Mesothelial cell of epicardium (in vitro differentiated cells): Measurements from ENCODE around the gene SNX32. TPM values are rescaled to one million over a fixed set of nuclear protein-coding genes. Genes with fewer than 3 reads are reported as not detected.

ENCODE experiments used
- DNase-seq, 2 experiments: peaks; one replicate each; pipeline ENCODE4 v3.0.0; 2021; ENCODE audit warnings: low spot score in 2 of 2; ENCODE audit not compliant: unreplicated experiment in 2 of 2
- H3K27ac Mint-ChIP-seq: 2 replicates; pipeline ENCODE4 v1.8.0; 2021; ENCODE audit warnings: mixed read lengths
- H3K27me3 Mint-ChIP-seq: 2 replicates; pipeline ENCODE4 v1.8.0; 2021; ENCODE audit warnings: low read depth, mixed read lengths
- H3K36me3 Mint-ChIP-seq: 2 replicates; pipeline ENCODE4 v1.8.0; 2021; ENCODE audit warnings: mixed read lengths
- H3K4me1 Mint-ChIP-seq: 2 replicates; pipeline ENCODE4 v1.8.0; 2021; ENCODE audit warnings: mixed read lengths
- H3K4me3 Mint-ChIP-seq: 2 replicates; pipeline ENCODE4 v1.8.0; 2021; ENCODE audit warnings: mild to moderate bottlenecking, moderate library complexity, mixed read lengths
- H3K9me3 Mint-ChIP-seq: 2 replicates; pipeline ENCODE4 v1.8.0; 2021; ENCODE audit warnings: mixed read lengths
- CTCF ChIP-seq: fragments of 200-600 bp; sonication (generic); IDR thresholded peaks from one replicate; pipeline ENCODE4 v1.5.0; 2021; ENCODE audit warnings: antibody characterized with exemption; ENCODE audit not compliant: unreplicated experiment
- total RNA-seq: library from RNA; stranded (reverse); gene quantifications from 3 replicates; pipeline ENCODE4 v1.2.1, GENCODE V29; 2021

SNX32 gene
- total RNA-seq, 1 donor from 2014 or later, result 10.7 TPM

- Mint-ChIP-seq H3K9me3 (no peaks in the 10 kb centered on the region), H3K36me3 (no peaks in the 10 kb centered on the region), H3K4me1 (no peaks in the 10 kb centered on the region), H3K4me3 (no peak overlapping the region), H3K27ac (no peak overlapping the region), H3K27me3 (peaks cover 24% of the 10 kb centered on the region)
- no peak for TF ChIP-seq CTCF
- DNase-seq, result no peak
These were observed 30.9 kb upstream of the SNX32 start for GRCh38 chr11:65802841-65803240.

- no peaks in the 10 kb centered on the region for H3K4me1 Mint-ChIP-seq
- H3K36me3 Mint-ChIP-seq, result no peaks in the 10 kb centered on the region
- DNase-seq, result no peak
- no peak for TF ChIP-seq CTCF
- peaks cover 31% of the 10 kb centered on the region for H3K27me3 Mint-ChIP-seq
- H3K9me3 Mint-ChIP-seq, result no peaks in the 10 kb centered on the region
- no peak overlapping the region for H3K4me3 Mint-ChIP-seq
- no peak overlapping the region for H3K27ac Mint-ChIP-seq
These were observed 29.8 kb upstream of the SNX32 start for GRCh38 chr11:65803797-65804492.

GRCh38 chr11:65806979-65807378 is 26.8 kb upstream of the SNX32 start:
- no peak overlapping the region for H3K4me3 Mint-ChIP-seq
- no peak for TF ChIP-seq CTCF
- H3K36me3 Mint-ChIP-seq, result no peaks in the 10 kb centered on the region
- H3K9me3 Mint-ChIP-seq, result no peaks in the 10 kb centered on the region
- DNase-seq, result no peak
- no peak overlapping the region for H3K27ac Mint-ChIP-seq
- peaks cover 32% of the 10 kb centered on the region for H3K27me3 Mint-ChIP-seq
- H3K4me1 Mint-ChIP-seq, result no peaks in the 10 kb centered on the region

GRCh38 chr11:65808744-65809341 is 24.9 kb upstream of the SNX32 start:
- DNase-seq, result no peak
- Mint-ChIP-seq H3K4me3 (no peak overlapping the region), H3K9me3 (no peaks in the 10 kb centered on the region), H3K27ac (no peak overlapping the region), H3K36me3 (no peaks in the 10 kb centered on the region), H3K27me3 (peaks cover 22% of the 10 kb centered on the region), H3K4me1 (peaks cover 2% of the 10 kb centered on the region)
- no peak for TF ChIP-seq CTCF

GRCh38 chr11:65809496-65809895 is 24.3 kb upstream of the SNX32 start:
- H3K36me3 Mint-ChIP-seq, result no peaks in the 10 kb centered on the region
- TF ChIP-seq CTCF, result no peak
- H3K9me3 Mint-ChIP-seq, result no peaks in the 10 kb centered on the region
- H3K4me1 Mint-ChIP-seq, result peaks cover 3% of the 10 kb centered on the region
- peaks cover 15% of the 10 kb centered on the region for H3K27me3 Mint-ChIP-seq
- no peak overlapping the region for H3K27ac Mint-ChIP-seq
- DNase-seq, result no peak
- H3K4me3 Mint-ChIP-seq, result no peak overlapping the region
